HEK293T (cell line): ENCODE results near the gene SPIRE1.

Experiments
- FOXA1 ChIP-seq: fragments of 450-650 bp; IDR thresholded peaks from 2 replicates; pipeline ENCODE4 v1.6.1; 2016; ENCODE audit warnings: mild to moderate bottlenecking
- FOXK2 ChIP-seq: fragments of 450-650 bp; IDR thresholded peaks from 2 replicates; pipeline ENCODE4 v1.6.1; 2016; ENCODE audit warnings: mild to moderate bottlenecking
- FOXM1 ChIP-seq: fragments of 450-650 bp; IDR thresholded peaks from 2 replicates; pipeline ENCODE4 v1.6.1; 2017; ENCODE audit warnings: mild to moderate bottlenecking, borderline replicate concordance
- L3MBTL2 ChIP-seq: fragments of 450-650 bp; conservative IDR thresholded peaks from 2 replicates; pipeline ENCODE4 v1.6.1; 2016; ENCODE audit warnings: mild to moderate bottlenecking
- SP1 ChIP-seq: fragments of 450-650 bp; IDR thresholded peaks from 2 replicates; pipeline ENCODE4 v1.6.1; 2017
- SUZ12 ChIP-seq: fragments of 450-650 bp; IDR thresholded peaks from 2 replicates; pipeline ENCODE4 v1.6.1; 2016; ENCODE audit warnings: mild to moderate bottlenecking
- TARDBP ChIP-seq: fragments of 450-650 bp; IDR thresholded peaks from 2 replicates; pipeline ENCODE4 v1.6.1; 2016
- ZNF384 ChIP-seq: fragments of 450-650 bp; IDR thresholded peaks from 2 replicates; pipeline ENCODE4 v1.6.1; 2016

- no peak for TF ChIP-seq FOXA1
- TF ChIP-seq SP1 = no peak
- no peak for TF ChIP-seq FOXM1
- TF ChIP-seq FOXK2 = no peak
- no peak for TF ChIP-seq ZNF384
- TF ChIP-seq TARDBP = no peak
- TF ChIP-seq L3MBTL2 = no peak
- TF ChIP-seq SUZ12 = no peak
These were observed 19.2 kb downstream of the SPIRE1 start for GRCh38 chr18:12638644-12639124.
